GM18861 (cell line): ENCODE results near the gene LGALS4.
"Not testable (repeated sequence)": the region's sequence is repeated elsewhere in the genome, so short reads cannot be mapped to it uniquely, and the experiment has no call there.

ENCODE experiments used
- ATAC-seq: cut with Tn5 transposase; IDR thresholded peaks from one replicate; pipeline ENCODE4 v1.9.1; 2021; ENCODE audit not compliant: unreplicated experiment

Gene LGALS4

DNA sequence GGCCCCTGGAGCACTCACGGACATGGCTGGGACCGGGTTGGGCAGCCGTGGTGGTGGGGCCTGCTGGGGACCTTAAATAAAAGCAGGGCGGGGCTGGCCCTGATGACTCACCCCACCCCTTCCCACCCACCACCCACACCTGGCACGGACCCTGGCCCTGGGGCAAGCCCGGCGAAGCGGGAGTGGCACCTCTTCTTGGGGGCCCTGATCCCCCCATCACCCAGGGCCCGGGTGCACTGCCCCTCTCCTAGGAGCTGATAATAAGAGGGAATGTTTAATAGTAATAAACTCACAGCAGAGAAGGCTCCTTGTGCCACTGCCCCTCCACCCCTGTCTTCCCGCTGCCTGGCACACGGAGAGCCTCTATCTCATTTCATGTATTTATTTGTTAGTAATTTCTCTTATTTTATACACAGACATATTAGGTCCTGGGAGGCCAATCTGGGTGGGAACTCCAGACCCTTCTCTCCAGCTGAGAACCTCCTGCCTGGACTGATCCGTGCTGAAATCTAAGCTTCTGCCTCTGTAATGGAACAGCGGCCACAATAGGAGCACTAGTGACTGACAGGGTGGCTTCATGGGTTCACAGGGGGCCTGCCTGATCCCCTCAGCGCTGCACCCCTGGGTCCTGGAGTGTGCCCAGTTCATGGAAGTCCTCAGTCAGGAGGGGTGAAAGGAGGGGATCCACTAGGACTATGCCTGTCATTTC lies 39.1 kb downstream of the LGALS4 start, which contains the start of gene LGALS7:
Gene LGALS7, minus strand, starts transcription at position 49 of the 709 bp plus-strand sequence. Its CDS starts 25 bp downstream, at position 24.
- no peak for ATAC-seq

DNA sequence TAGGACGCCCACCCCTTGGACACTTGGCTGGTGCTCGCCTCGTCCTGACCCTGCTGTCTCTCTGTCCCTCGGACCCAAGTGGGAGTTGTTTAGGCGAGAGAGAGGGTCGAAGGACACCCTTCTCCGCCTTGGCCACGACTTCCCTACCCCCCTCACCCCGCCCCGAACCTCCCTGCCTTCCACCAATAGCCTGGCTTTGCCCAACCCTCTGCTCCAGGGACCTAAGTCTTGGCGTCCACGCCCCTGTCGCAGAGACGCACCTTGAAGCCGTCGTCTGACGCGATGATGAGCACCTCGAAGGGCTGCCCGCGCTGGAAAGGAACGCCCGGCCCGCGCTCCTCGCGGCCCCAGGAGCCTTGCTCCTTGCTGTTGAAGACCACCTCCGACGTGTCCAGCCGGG lies 41.2 kb downstream of the LGALS4 start:
- not testable (repeated sequence) for ATAC-seq

DNA sequence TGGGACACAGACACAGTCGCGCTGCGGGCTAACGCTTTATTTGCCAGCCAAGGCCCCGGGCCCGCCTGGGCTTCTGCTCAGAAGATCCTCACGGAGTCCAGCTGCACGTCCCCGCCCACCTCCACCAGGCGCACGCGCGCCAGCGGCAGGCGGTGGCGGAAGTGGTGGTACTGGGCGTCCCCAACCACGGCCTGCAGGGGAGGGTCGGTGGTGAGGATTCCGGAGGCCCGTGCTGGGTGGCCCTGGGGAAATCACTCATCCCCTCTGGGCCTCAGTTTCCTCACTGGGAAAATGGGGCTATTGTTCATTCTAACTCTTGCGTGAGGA lies 41.8 kb downstream of the LGALS4 start:
- ATAC-seq: not testable (repeated sequence)

DNA sequence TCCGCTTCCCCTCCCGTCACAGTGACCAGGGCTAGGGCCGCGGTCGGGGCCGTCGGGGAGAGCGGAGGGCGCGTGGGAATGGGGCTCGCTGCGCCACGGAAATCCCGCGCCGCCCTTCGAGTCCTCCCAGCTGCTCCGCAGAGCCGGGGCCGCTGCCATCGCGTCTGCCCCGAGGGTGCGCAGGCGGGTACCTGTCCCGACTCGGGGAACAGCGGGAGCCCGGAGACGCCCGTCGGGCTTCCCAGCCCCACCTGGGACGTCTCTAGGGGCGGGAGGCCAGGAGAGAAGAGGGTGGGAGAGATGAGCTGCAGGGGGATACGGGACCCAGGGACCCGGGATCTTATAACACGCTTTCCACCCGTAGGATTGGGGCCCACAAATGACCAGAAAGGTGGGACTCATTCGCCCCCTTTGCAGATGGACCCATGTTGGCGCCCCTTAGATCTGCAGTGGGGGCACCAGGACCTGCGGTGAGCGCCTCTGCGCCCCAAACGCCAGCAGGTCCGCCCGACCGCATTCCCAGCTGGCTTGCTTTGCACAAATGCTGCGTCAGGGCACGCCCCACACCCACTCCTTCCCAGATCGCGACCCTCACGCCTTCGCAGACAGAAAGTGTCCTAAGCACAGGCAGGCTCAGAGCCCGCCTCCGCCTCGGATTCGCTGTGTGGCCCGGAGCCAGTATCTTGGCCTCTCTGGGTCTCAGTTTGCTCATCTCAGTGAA lies 42.4 kb downstream of the LGALS4 start:
- ATAC-seq: not testable (repeated sequence)

DNA sequence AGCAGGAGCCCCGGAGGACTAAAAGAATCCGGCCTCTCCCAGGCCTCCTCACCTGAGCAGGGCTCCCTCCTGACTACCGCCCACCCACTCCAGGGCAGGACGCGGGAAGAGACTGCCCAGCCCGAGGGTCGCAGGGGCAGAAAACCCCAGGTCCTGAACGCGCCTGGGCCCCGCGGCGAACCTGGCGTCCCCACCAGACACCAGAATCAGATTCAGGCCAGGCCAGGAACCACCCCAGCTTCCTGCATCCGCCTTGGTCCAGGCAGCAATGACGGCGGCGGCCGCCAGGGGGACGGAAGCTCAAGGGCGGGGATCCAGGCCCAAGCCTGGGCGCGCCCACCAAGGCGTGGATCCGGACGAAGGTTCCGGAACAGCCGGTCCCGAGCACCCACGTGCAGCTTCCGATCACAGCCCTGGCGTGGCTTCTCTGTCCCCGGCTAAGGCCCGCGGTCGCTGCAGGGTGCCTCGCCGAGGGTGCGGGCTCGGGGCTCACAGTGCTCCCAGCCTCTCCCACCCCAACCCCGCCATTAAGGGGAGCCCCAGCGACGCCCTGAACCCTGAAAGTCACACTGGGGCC lies 43.0 kb downstream of the LGALS4 start:
- ATAC-seq: peak; percentile 70

DNA sequence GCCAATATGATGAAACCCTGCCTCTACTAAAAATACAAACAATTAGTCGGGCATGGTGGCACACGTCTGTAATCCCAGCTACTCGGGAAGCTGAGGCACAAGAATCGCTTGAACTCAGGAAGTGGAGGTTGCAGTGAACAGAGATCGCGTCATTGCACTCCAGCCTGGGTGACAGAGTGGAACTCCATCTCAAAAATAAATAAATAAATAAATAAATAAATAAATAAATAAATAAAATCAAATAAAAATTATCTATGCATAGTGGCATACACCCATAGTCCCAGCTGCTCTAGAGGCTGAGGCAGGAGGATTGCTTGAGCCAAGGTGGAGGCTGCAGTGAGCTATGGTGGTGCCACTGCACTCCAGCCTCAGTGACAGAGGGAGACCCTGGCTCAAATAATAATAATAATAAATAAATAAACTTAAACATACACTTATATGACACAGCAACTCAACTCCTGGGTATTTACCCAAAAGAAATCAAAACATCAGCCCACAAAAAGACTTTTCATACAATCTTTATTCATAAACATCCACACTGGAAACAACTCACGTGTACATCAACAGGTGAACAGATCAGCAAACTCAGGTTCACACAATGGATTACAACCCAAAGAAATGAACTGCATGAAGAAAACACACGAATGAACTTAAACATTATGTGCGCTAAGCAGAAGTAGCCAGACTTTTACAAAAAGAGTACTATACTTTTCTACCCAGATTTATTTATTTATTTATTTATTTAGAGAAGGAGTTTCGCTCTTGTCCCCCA lies 46.3 kb downstream of the LGALS4 start:
- no peak for ATAC-seq

DNA sequence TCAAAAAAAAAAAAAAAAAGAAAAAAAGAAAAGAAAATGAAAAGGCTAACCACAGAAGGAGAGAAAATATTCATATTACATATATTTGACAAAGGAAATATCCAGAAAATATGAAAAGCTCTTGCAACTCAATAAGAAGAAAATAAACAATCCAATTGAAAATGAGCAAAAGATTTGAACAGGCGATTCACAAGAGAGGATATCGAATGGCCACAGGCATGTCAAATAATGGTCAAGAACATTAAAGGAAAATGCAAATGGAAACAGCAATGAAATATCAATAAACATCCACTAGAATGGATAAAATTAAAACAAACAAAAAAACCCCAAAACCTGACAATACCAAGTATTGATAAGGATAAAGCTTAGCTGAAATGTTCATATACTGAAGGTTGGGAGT lies 47.5 kb downstream of the LGALS4 start:
- no peak for ATAC-seq

DNA sequence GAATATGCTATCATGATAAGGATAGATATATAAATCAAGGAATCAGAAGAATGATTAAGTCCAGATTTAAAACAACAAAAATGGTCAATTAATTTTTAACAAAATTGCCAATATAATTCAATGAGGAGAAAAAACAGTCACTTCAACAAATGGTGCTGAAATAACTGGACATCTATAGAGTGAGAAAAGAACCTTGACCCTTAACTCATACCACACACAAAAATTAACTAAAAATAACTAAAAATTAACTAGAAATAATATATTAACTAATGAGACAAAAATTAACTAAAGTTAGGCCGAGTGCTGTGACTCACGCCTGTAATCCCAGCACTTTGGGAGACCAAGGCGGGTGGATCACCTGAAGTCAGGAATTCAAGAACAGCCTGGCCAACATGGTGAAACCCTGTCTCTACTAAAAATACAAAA lies 48.9 kb downstream of the LGALS4 start:
- no peak for ATAC-seq

DNA sequence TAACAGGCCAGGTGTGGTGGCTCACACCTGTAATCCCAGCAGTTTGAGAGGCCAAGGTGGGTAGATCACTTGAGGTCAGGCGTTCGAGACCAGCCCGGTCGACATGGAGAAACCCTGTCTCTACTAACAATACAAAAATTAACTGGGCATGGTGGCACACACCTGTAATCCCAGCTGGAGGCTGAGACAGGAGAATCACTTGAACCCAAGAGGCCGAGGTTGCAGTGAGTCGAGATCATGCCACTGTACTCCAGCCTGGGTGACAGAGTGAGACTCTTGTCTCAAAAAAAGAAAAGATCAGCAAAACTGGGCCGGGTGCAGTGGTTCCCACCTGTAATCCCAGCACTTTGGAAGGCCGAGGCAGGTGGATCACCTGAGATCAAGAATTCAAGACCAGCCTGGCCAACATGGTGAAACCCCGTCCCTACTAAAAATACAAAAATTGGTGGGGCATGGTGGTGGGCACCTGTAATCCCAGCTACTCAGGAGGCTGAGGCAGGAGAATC lies 50.8 kb downstream of the LGALS4 start:
- not testable (repeated sequence) for ATAC-seq

DNA sequence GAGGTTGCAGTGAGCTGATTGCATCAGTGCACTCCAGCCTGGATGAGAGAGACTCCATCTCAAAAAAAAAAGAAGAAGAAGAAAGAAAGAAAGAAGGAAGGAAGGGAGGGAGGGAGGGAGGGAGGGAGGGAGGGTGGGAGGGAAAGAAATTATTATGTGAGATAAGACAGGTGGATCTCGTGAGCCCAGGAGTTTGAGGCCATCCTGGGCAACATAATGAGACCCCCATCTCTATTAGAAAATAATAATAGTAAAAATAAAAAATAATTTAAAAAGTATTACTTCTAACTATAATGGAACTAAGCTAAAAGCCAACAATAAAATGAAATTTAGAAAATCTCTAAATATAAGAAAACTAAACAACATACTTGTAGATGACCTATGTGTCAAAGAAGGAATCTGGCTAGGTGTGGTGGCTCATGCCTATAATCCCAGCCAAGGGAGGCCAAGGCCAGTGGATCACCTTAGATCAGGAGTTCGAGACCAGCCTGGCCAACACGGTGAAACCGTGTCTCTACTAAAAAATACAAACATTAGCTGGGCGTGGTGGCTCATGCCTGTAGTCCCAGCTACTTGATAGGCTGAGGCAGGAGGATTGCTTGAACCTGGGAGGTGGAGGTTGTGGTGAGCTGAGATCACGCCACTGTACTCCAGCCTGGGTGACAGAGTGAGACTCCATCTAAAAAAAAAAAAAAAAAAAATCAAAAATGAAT lies 51.8 kb downstream of the LGALS4 start:
- not testable (repeated sequence) for ATAC-seq

DNA sequence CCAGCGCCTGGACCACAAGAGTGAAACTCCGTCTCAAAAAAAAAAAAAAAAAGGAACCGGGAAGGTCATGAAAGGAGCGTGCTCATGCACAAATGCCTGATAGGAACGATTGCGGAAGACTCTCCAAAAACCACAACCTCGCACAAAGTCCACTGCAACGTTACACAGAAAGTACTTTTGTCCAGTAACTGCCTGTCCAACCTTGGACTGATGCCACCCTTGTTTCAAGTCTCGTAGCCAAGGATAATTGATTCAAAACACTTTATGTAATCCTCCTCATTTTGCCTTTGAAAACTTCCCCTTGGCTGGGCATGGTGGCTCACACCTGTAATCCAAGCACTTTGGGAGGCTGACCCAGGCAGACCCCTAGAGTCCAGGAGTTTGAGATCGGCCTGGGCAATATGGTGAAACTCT lies 53.1 kb downstream of the LGALS4 start:
- ATAC-seq: no peak

DNA sequence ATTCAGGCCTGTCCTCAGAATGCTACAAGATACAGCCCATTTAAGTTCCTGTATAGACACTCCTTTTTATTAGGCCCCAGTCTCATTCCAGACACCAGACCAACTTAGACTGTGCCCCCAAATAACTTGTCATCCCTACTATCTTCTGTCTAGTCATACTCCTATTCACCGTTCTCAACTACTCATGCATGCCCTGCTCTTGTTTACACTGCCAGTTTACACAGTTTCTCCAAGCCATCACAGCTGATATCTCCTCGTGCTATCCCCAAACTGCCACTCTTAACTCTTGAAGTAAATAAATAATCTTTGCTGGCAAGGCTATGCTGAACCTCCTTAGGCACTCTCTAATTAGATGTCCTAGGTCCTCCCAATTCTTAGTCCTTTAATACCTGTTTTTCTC lies 58.5 kb downstream of the LGALS4 start:
- not testable (repeated sequence) for ATAC-seq

DNA sequence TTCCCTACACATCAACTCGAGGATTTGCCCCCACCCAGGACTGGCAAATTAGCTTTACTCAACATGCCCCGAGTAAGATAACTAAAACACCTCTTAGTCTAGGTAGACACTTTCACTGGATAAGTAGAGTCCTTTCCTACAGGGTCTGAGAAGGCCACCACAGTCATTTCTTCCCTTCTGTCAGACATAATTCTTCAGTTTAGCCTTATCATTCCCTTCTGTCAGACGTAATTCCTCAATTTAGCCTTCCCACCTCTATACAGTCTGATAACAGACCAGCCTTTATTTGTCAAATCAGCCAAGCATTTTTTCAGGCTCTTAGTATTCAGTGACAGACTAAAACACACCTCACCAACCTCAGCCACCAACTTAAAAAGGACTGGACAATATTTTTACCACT lies 59.0 kb downstream of the LGALS4 start:
- not testable (repeated sequence) for ATAC-seq
